Type B pancreatic cell (in vitro differentiated cells): ENCODE results near the gene ATG4B. TPM values are rescaled to one million over a fixed set of nuclear protein-coding genes. Genes with fewer than 3 reads are reported as not detected.

Experiments
- DNase-seq: peaks from one replicate; pipeline ENCODE4 v3.0.0; 2021; ENCODE audit warnings: mixed read lengths; ENCODE audit not compliant: unreplicated experiment; ENCODE audit errors: extremely low spot score
- H3K27ac Mint-ChIP-seq: 2 replicates; pipeline ENCODE4 v1.8.0; 2021; ENCODE audit warnings: mild to moderate bottlenecking, mixed read lengths
- H3K27me3 Mint-ChIP-seq: 2 replicates; pipeline ENCODE4 v1.8.0; 2021; ENCODE audit warnings: mixed read lengths
- H3K36me3 Mint-ChIP-seq: 2 replicates; pipeline ENCODE4 v1.8.0; 2021; ENCODE audit warnings: mixed read lengths
- H3K4me1 Mint-ChIP-seq: one replicate; pipeline ENCODE4 v1.8.0; 2021; ENCODE audit warnings: mixed read lengths; ENCODE audit not compliant: unreplicated experiment
- H3K4me3 Mint-ChIP-seq: 2 replicates; pipeline ENCODE4 v1.8.0; 2021; ENCODE audit warnings: mild to moderate bottlenecking, mixed read lengths
- H3K9me3 Mint-ChIP-seq: 2 replicates; pipeline ENCODE4 v1.8.0; 2021; ENCODE audit warnings: mixed read lengths
- total RNA-seq: library from RNA; stranded (reverse); gene quantifications from 2 replicates; pipeline ENCODE4 v1.2.1, GENCODE V29; 2021; ENCODE audit warnings: low replicate concordance
- TF ChIP-seq, protein P1 (sequence below): fragments of 200-600 bp; sonication (generic); conservative IDR thresholded peaks from 2 replicates; pipeline ENCODE4 v1.5.0; 2021; ENCODE audit warnings: antibody characterized with exemption, mild to moderate bottlenecking

Gene ATG4B
- total RNA-seq, 1 donor from 2014 or later, result 112 TPM

DNA sequence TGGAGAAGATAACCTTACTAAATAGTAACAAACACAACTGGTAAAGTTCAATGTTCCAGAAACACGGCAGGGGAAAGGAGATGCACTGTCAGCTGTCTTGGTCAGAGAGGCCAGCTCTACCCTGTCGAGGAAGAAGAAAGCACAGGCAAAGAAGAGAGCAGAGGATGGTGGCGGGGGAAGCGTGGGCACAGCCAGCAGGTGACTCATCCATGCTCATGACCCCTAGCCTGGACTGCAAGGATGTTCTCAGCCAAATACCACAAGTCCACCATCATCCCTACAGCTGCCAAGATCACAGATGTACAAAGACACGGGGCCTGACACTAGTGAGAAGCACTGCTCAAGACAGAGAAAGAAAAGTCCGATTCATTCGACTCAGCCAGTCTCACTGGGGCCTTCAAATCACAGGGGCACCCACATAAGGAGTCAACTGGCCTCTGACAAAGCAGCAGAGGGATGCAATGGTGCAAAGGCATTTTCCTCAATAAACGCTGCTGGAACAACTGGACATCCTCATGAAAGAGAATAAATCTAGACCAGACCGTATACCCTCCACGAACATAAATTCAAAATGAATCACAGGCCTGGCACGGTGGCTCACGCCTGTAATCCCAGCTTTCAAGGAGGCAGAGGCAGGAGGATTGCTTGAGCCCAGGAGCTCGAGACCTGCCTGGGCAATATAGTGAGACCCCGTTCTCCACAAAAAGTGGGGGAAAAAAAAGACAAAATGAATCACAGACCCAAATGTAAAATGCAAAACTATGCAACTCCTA is 43.5 kb downstream of the ATG4B start:
- peaks cover 8% of the 10 kb centered on the region for H3K36me3 Mint-ChIP-seq
- no peaks in the 10 kb centered on the region for H3K27me3 Mint-ChIP-seq
- TF ChIP-seq, protein P1, sequence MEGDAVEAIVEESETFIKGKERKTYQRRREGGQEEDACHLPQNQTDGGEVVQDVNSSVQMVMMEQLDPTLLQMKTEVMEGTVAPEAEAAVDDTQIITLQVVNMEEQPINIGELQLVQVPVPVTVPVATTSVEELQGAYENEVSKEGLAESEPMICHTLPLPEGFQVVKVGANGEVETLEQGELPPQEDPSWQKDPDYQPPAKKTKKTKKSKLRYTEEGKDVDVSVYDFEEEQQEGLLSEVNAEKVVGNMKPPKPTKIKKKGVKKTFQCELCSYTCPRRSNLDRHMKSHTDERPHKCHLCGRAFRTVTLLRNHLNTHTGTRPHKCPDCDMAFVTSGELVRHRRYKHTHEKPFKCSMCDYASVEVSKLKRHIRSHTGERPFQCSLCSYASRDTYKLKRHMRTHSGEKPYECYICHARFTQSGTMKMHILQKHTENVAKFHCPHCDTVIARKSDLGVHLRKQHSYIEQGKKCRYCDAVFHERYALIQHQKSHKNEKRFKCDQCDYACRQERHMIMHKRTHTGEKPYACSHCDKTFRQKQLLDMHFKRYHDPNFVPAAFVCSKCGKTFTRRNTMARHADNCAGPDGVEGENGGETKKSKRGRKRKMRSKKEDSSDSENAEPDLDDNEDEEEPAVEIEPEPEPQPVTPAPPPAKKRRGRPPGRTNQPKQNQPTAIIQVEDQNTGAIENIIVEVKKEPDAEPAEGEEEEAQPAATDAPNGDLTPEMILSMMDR, result no peak
- no peaks in the 10 kb centered on the region for H3K9me3 Mint-ChIP-seq
- H3K4me3 Mint-ChIP-seq, result no peak overlapping the region
- H3K4me1 Mint-ChIP-seq, result no peaks in the 10 kb centered on the region
- H3K27ac Mint-ChIP-seq, result no peak overlapping the region
- DNase-seq, result no peak

DNA sequence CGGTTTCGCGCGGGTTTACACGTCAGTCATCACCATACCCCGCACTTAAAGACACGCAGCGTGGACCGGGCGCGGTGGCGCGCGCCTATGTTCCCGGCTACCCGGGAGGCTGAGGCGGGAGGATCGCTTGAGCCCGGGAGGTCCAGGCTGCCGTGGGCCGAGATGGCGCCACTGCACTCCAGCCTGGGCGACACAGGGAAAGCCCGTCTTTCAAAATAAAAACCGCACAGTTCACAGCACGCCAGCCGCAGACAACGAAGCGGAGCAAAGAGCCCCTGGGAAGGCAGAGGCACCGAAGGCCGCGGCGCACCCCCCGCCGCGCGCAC is 48.8 kb downstream of the ATG4B start:
- peak overlapping the region; percentile 92 for H3K4me3 Mint-ChIP-seq
- no peak for DNase-seq
- peak overlapping the region; percentile 90 for H3K27ac Mint-ChIP-seq
- H3K27me3 Mint-ChIP-seq, result no peaks in the 10 kb centered on the region
- TF ChIP-seq, protein P1, result no peak
- H3K9me3 Mint-ChIP-seq, result no peaks in the 10 kb centered on the region
- H3K36me3 Mint-ChIP-seq, result peaks cover 5% of the 10 kb centered on the region
- H3K4me1 Mint-ChIP-seq, result no peaks in the 10 kb centered on the region

DNA sequence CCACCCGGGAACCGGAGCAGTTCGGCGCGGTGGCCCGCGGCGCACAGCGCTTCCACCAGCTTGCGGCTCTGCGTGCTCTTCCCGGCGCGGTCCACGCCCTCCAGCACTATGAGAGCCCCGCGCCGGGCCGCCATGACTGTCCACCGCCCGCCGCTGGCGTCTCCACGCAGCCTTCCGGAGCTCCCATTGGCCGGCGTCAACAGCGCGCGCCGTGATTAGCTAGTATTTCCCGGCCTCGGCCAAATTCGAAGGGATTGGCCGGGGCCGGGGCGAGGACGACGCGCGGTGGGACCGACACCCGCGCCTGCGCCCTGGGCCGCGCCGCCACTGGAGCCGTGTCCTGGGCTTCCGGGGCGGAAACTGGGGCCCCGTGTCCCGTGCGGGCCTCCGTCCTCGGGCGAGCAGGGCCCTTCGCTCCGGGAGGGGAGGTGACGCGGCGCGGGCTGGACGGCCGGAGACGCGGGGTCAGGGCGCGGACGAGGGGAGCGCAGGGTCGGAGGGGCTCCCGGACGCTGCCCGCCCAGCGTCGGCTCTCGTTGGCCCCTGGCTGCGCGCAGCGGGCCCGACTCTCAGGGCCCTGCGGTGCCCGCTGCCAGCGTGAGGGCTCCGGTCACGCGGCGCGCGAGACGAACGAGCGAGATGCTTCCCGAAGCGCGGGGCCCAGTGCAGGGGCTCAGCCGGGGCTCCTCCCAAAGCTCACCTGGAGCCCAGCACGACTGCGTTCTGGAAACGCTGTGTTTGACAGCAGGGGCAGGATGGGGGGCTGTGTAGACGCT is 49.3 kb downstream of the ATG4B start, which contains the start of gene DTYMK:
DTYMK (minus strand) TSS at position 166 of the 776 bp plus-strand sequence; CDS start at position 134, 32 bp downstream.
- Mint-ChIP-seq H3K27me3 (no peaks in the 10 kb centered on the region), H3K27ac (peak within 1 kb of the TSS; percentile 90), H3K4me1 (no peaks in the 10 kb centered on the region), H3K9me3 (no peaks in the 10 kb centered on the region), H3K4me3 (peak within 1 kb of the TSS; percentile 92), H3K36me3 (peaks cover 5% of the 10 kb centered on the region)
- TF ChIP-seq, protein P1, result no peak
- peak; percentile 99 for DNase-seq

DNA sequence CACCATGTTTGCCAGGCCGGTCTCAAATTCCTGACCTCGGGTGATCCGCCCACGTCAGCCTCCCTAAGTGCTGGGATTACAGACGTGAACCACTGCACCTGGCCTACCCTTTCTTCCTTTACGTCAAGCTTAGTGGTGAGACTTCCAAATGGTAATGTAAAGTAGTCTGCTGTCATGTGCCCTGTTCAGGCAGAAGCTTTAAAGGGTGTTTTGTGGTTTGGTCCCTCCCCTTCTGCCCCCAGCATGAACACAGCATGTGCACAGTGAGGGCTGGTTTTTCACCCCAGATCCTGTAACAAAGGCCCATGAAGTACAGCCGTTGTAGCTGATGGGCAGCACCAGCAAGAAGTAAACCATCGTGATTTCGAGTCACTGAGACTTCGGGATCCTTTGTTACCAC is 51.8 kb downstream of the ATG4B start:
- no peak for DNase-seq
- Mint-ChIP-seq H3K27ac (peak overlapping the region; percentile 71), H3K27me3 (no peaks in the 10 kb centered on the region), H3K4me1 (no peaks in the 10 kb centered on the region), H3K9me3 (no peaks in the 10 kb centered on the region), H3K4me3 (peak overlapping the region; percentile 41), H3K36me3 (peaks cover 5% of the 10 kb centered on the region)
- TF ChIP-seq, protein P1, result no peak

DNA sequence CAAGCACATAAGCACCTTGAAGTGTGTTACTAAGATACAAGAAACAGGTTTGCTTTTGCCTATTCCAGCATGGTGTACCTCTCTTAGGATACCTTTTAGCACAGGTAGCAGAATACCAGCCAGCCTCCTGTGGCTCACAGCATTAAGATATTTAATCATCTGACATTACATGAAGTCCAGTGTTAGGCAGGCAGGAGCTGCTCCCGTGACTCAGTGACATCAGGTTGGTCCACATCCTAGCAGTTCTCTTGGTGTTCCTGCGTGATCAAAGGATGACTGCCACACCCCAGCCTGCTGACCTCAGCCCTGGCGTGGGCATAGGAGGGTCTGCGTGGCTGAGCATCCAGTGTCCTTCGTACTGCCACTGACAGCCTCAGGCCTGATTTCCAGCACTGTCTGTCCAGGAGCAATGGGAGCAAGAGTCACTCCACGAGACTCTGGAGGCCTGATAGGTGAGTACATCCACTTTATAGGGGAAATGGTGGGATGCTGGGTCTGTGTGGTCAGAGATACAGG is 52.8 kb downstream of the ATG4B start:
- Mint-ChIP-seq H3K4me3 (no peak overlapping the region), H3K9me3 (no peaks in the 10 kb centered on the region), H3K36me3 (peaks cover 5% of the 10 kb centered on the region), H3K27me3 (no peaks in the 10 kb centered on the region), H3K4me1 (no peaks in the 10 kb centered on the region), H3K27ac (no peak overlapping the region)
- TF ChIP-seq, protein P1, result no peak
- DNase-seq, result no peak
